RWPE2 (cell line): ENCODE measurements around the gene HECW1.

Experiments
- ATAC-seq: fragments of 200-7000 bp; cut with Tn5 transposase; 3 replicates; pipeline ENCODE4 v1.9.1; 2021; ENCODE audit warnings: low read depth
- DNase-seq: peaks from one replicate; pipeline ENCODE4 v3.0.0-alpha.2; 2020; ENCODE audit warnings: low spot score
- H3K27ac ChIP-seq: fragments of 450-650 bp; 2 replicates; pipeline ENCODE4 v1.5.1; 2017; ENCODE audit warnings: mild to moderate bottlenecking; ENCODE audit not compliant: poor library complexity, severe bottlenecking
- H3K27me3 ChIP-seq: fragments of 250-450 bp; sonication (Bioruptor Pico); 2 replicates; pipeline ENCODE4 v1.5.1; 2021; ENCODE audit warnings: mild to moderate bottlenecking, moderate library complexity; ENCODE audit not compliant: insufficient read depth, poor library complexity, severe bottlenecking
- H3K36me3 ChIP-seq: fragments of 250-450 bp; sonication (Bioruptor Pico); 2 replicates; pipeline ENCODE4 v1.5.1; 2020; ENCODE audit warnings: low read depth, mild to moderate bottlenecking, moderate library complexity
- H3K4me1 ChIP-seq: fragments of 250-450 bp; sonication (Bioruptor Pico); 2 replicates; pipeline ENCODE4 v1.5.1; 2021; ENCODE audit warnings: mild to moderate bottlenecking, moderate library complexity; ENCODE audit not compliant: insufficient read depth, poor library complexity, severe bottlenecking
- H3K4me3 ChIP-seq: fragments of 250-450 bp; sonication (Bioruptor Pico); 2 replicates; pipeline ENCODE4 v1.5.1; 2021; ENCODE audit warnings: mild to moderate bottlenecking, moderate library complexity; ENCODE audit not compliant: severe bottlenecking
- H3K9me3 ChIP-seq: fragments of 250-450 bp; sonication (Bioruptor Pico); 2 replicates; pipeline ENCODE4 v1.5.1; 2021; ENCODE audit warnings: mild to moderate bottlenecking, moderate library complexity; ENCODE audit not compliant: severe bottlenecking
- TF ChIP-seq, protein P1 (sequence below): fragments of 450-650 bp; IDR thresholded peaks from one replicate; pipeline ENCODE4 v1.5.1; 2017; ENCODE audit warnings: mild to moderate bottlenecking, moderate library complexity; ENCODE audit not compliant: poor library complexity, severe bottlenecking

The HECW1 gene

GRCh38 chr7:43550427-43550826 is 438.0 kb downstream of the HECW1 start:
- Histone ChIP-seq H3K4me3 (no peak overlapping the region), H3K36me3 (no peaks in the 10 kb centered on the region), H3K27me3 (no peaks in the 10 kb centered on the region), H3K27ac (no peak overlapping the region), H3K4me1 (peaks cover 6% of the 10 kb centered on the region), H3K9me3 (peaks cover 4% of the 10 kb centered on the region)
- TF ChIP-seq, protein P1, sequence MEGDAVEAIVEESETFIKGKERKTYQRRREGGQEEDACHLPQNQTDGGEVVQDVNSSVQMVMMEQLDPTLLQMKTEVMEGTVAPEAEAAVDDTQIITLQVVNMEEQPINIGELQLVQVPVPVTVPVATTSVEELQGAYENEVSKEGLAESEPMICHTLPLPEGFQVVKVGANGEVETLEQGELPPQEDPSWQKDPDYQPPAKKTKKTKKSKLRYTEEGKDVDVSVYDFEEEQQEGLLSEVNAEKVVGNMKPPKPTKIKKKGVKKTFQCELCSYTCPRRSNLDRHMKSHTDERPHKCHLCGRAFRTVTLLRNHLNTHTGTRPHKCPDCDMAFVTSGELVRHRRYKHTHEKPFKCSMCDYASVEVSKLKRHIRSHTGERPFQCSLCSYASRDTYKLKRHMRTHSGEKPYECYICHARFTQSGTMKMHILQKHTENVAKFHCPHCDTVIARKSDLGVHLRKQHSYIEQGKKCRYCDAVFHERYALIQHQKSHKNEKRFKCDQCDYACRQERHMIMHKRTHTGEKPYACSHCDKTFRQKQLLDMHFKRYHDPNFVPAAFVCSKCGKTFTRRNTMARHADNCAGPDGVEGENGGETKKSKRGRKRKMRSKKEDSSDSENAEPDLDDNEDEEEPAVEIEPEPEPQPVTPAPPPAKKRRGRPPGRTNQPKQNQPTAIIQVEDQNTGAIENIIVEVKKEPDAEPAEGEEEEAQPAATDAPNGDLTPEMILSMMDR, result no peak
- no peak for ATAC-seq
- no peak for DNase-seq

GRCh38 chr7:43552122-43552521 is 439.7 kb downstream of the HECW1 start:
- Histone ChIP-seq H3K4me3 (no peak overlapping the region), H3K9me3 (peaks cover 2% of the 10 kb centered on the region), H3K36me3 (no peaks in the 10 kb centered on the region), H3K4me1 (peaks cover 6% of the 10 kb centered on the region), H3K27me3 (no peaks in the 10 kb centered on the region), H3K27ac (no peak overlapping the region)
- no peak for DNase-seq
- TF ChIP-seq, protein P1, result no peak
- no peak for ATAC-seq

DNA sequence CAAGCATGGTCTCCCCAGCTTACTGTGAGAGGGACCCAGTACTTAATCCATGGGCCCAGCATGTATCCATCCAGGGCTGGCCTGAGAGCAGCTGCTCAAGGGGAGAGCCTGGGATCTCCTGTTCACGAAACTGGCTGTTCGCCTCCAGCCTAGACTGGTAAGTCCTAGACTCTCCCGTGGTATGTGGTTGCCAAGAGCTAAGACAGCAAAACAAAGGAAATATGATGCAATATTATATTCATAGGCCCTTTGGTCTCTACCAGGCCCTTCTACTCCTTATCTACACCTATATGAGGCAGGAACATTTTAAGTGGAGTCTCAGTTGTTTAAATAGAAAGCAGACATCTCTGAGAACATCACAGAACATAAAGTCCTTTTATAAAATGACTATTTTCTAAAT is 441.6 kb downstream of the HECW1 start:
- TF ChIP-seq, protein P1, result no peak
- no peaks in the 10 kb centered on the region for H3K36me3 ChIP-seq
- peak; percentile 58; the same call in 2 of the 3 replicates for ATAC-seq

GRCh38 chr7:43554423-43554822 is 442.0 kb downstream of the HECW1 start:
- no peaks in the 10 kb centered on the region for H3K9me3 ChIP-seq
- ATAC-seq (no peak), DNase-seq (no peak)
- H3K36me3 ChIP-seq, result no peaks in the 10 kb centered on the region
- H3K27me3 ChIP-seq, result no peaks in the 10 kb centered on the region
- H3K4me1 ChIP-seq, result peaks cover 14% of the 10 kb centered on the region
- TF ChIP-seq, protein P1, result no peak
- no peak overlapping the region for H3K4me3 ChIP-seq
- no peak overlapping the region for H3K27ac ChIP-seq

More for the DNA sequence above, 441.6 kb downstream of the HECW1 start:
- no peaks in the 10 kb centered on the region for H3K9me3 ChIP-seq
- H3K4me1 ChIP-seq, result peaks cover 14% of the 10 kb centered on the region
- H3K27me3 ChIP-seq, result no peaks in the 10 kb centered on the region
- H3K4me3 ChIP-seq, result no peak overlapping the region
- no peak overlapping the region for H3K27ac ChIP-seq
- DNase-seq, result no peak

- Histone ChIP-seq H3K36me3 (no peaks in the 10 kb centered on the region), H3K4me1 (peaks cover 14% of the 10 kb centered on the region), H3K27me3 (no peaks in the 10 kb centered on the region), H3K9me3 (no peaks in the 10 kb centered on the region), H3K4me3 (no peak overlapping the region), H3K27ac (no peak overlapping the region)
- DNase-seq, result no peak
- TF ChIP-seq, protein P1, result no peak
- peak; percentile 78 for ATAC-seq
These were observed 445.5 kb downstream of the HECW1 start for GRCh38 chr7:43557831-43558495.
